ENCODE results near the gene ST6GAL1.

- no peak for TF ChIP-seq CTCF (IDR thresholded peaks at IDR 0.05)
- no peak for TF ChIP-seq SIN3A (IDR thresholded peaks at IDR 0.05; ENCODE audit: borderline replicate concordance, insufficient read depth, low read depth, low read length)
- no peak for TF ChIP-seq POLR2AphosphoS5 (IDR thresholded peaks at IDR 0.05; ENCODE audit: low read depth, low read length)
Measured at GRCh38 chr3:187000711-187001151, 70.4 kb downstream of the ST6GAL1 start.
